Effector memory CD8-positive, alpha-beta T cell (primary cell): ENCODE measurements around the gene DEFB132.

Experiments
- ATAC-seq: fragments of 150-1000 bp; cut with Tn5 transposase; replicated peaks from 2 replicates; pipeline ENCODE4 v1.10.0; 2021; ENCODE audit warnings: mild to moderate bottlenecking, moderate library complexity
- DNase-seq, 3 experiments: peaks; one replicate each; pipeline ENCODE4 v3.0.0; 2021
- H3K27ac Mint-ChIP-seq, 2 donors: one replicate each; pipeline ENCODE4 v1.8.0; 2022; ENCODE audit warnings: mild to moderate bottlenecking in 2 of 2, mixed read lengths in 2 of 2, moderate library complexity in 2 of 2
- H3K27me3 Mint-ChIP-seq, 2 donors: one replicate each; pipeline ENCODE4 v1.8.0; 2022; ENCODE audit warnings: mixed read lengths in 2 of 2
- H3K36me3 Mint-ChIP-seq: one replicate; pipeline ENCODE4 v1.8.0; 2022; ENCODE audit warnings: mild to moderate bottlenecking, moderate library complexity, mixed read lengths; ENCODE audit not compliant: insufficient read depth
- H3K4me1 Mint-ChIP-seq, 2 donors: one replicate each; pipeline ENCODE4 v1.8.0; 2022; ENCODE audit warnings: low read depth in 2 of 2, mixed read lengths in 2 of 2
- H3K4me3 Mint-ChIP-seq, 2 donors: one replicate each; pipeline ENCODE4 v1.8.0; 2022; ENCODE audit warnings: mild to moderate bottlenecking in 2 of 2, mixed read lengths in 2 of 2, moderate library complexity in 2 of 2
- H3K9me3 Mint-ChIP-seq, 2 donors: one replicate each; pipeline ENCODE4 v1.8.0; 2022; ENCODE audit warnings: mixed read lengths in 2 of 2

DEFB132 gene

DNA sequence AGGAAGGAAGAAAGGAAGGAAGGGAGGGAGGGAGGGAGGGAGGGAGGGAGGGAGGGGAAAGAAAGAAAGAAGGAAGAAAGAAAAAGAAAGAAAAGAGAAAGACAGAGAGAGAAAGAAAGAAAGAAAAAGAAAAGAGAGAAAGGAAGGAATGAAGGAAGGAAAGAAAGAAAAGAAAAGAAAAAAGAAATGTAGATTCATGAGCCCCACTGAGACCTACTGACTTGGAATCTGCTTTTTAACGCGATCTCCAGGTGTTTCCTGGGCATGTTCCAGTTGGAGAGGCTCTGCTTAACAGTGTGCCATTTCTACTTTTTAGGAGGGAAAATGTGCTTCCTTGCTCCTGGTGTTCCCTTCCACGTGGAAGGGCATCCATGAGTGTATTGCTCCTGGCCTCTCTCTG lies 16.4 kb downstream of the DEFB132 start:
- Mint-ChIP-seq H3K4me1 (no peaks in the 10 kb centered on the region), H3K36me3 (no peaks in the 10 kb centered on the region), H3K27ac (no peak overlapping the region), H3K27me3 (no peaks in the 10 kb centered on the region), H3K4me3 (no peak overlapping the region), H3K9me3 (peaks cover 0 to 1% of the 10 kb centered on the region in 2 donors)
- ATAC-seq (no peak), DNase-seq (no peak)

DNA sequence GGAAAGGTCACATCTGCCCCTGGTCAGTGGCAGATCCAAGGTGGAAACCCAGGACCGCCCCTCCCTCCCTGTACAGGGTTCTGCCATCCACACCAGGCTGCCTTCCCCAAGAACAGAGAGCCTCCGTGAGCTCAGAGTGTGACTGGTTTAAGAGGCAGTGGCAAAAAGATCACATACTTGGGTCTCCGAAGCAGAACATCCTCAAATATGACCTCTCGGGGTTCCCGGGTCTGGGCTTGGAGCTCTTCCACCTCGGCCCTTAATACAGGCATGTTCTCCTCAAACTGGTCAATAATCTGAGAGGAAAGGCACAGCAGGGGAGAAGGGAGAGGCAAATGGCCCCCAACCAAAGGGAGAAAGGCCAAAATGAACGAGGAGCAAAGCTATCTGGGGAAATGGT lies 18.3 kb downstream of the DEFB132 start:
- H3K36me3 Mint-ChIP-seq, result no peaks in the 10 kb centered on the region
- no peak overlapping the region for H3K4me3 Mint-ChIP-seq
- ATAC-seq, result no peak
- peaks cover 0 to 1% of the 10 kb centered on the region in 2 donors for H3K9me3 Mint-ChIP-seq
- no peak overlapping the region for H3K27ac Mint-ChIP-seq
- no peaks in the 10 kb centered on the region for H3K4me1 Mint-ChIP-seq
- H3K27me3 Mint-ChIP-seq, result no peaks in the 10 kb centered on the region
- DNase-seq, result no peak

DNA sequence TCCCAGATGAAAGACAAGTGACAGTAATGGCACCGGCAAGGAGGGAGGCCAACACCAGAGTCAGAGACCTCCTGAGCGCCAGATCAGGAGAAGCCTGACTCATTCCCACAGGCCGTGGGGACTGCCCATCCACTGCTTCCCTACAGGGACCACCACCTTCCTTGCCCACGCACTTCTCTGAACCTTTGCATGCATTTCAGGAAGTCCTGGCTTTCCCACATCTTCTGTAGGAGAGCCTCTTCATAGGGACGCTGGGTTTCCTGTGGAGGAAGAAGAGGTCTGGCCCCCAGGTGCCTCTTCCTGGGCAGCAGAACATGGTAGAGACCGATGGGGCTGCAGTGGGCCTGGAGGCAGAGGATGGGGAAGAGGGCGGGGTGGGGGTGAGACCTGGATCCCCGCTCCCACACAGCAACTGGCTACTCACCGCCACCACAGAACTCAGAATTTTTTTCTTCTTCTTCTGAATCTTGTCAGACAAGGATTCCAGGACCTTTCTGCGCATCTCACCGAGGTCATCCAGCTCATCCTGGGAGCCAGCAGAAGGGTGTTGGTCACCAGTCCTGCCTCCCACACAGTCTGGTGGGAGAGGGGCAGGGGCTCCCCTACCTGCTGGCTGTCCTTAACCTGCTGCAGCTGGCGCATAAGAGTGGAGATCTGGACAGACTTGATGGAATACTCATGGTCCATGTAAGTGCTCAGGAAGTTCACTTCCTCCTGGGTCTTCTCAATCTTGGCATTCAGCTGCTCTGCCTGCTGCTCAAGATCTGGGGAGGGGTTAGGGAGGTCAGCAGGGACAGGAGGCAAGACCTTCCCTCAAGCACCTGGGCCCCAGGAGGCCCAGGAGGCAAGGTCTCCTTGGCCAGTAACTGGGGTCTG lies 19.3 kb downstream of the DEFB132 start:
- no peaks in the 10 kb centered on the region for H3K4me1 Mint-ChIP-seq
- H3K27me3 Mint-ChIP-seq, result no peaks in the 10 kb centered on the region
- no peak for DNase-seq
- no peak for ATAC-seq
- H3K36me3 Mint-ChIP-seq, result no peaks in the 10 kb centered on the region
- H3K9me3 Mint-ChIP-seq, result peaks cover 0 to 1% of the 10 kb centered on the region in 2 donors
- no peak overlapping the region for H3K27ac Mint-ChIP-seq
- H3K4me3 Mint-ChIP-seq, result no peak overlapping the region

DNA sequence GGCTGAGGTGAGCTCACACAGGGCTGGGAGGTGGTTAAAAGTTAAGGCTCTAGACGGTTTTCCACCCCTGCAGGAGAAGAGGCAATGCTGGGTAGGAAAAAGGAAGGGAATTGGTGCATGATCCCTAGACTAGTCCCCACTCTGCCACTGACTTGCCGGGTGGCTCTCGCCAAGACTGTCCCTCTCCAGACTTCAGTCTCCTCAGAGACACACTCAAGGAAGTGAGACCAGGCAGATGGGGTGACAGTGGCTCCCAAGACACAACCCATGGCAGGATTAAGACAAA lies 19.9 kb downstream of the DEFB132 start:
- H3K4me3 Mint-ChIP-seq, result no peak overlapping the region
- no peaks in the 10 kb centered on the region for H3K4me1 Mint-ChIP-seq
- ATAC-seq (no peak), DNase-seq (no peak)
- H3K27ac Mint-ChIP-seq, result no peak overlapping the region
- H3K27me3 Mint-ChIP-seq, result no peaks in the 10 kb centered on the region
- H3K9me3 Mint-ChIP-seq, result peaks cover 0 to 1% of the 10 kb centered on the region in 2 donors
- H3K36me3 Mint-ChIP-seq, result no peaks in the 10 kb centered on the region

DNA sequence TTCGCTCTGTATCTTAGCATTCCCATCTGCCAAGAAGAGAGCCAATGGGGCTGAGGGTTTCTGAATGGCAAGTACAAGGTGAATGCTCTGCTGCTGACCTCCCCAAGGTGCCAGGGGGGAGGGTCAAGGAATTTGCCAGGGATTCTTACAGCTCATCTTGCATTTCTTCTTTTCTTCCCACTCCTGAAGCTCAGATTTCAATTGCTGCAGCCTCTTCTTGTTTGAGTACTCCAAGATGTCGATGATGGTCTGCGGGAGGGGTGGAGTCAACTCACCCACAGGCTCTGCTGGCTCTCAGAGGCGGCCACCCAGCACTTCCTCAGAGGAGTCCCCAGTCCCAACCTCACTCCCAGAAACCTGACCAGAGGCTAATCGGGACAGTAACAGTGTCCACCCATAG lies 20.7 kb downstream of the DEFB132 start:
- H3K4me3 Mint-ChIP-seq, result no peak overlapping the region
- H3K9me3 Mint-ChIP-seq, result peaks cover 0 to 1% of the 10 kb centered on the region in 2 donors
- DNase-seq (no peak), ATAC-seq (no peak)
- peak overlapping the region in 1 of 2 donors; percentile 38 for H3K27ac Mint-ChIP-seq
- no peaks in the 10 kb centered on the region for H3K4me1 Mint-ChIP-seq
- H3K36me3 Mint-ChIP-seq, result no peaks in the 10 kb centered on the region
- H3K27me3 Mint-ChIP-seq, result no peaks in the 10 kb centered on the region

DNA sequence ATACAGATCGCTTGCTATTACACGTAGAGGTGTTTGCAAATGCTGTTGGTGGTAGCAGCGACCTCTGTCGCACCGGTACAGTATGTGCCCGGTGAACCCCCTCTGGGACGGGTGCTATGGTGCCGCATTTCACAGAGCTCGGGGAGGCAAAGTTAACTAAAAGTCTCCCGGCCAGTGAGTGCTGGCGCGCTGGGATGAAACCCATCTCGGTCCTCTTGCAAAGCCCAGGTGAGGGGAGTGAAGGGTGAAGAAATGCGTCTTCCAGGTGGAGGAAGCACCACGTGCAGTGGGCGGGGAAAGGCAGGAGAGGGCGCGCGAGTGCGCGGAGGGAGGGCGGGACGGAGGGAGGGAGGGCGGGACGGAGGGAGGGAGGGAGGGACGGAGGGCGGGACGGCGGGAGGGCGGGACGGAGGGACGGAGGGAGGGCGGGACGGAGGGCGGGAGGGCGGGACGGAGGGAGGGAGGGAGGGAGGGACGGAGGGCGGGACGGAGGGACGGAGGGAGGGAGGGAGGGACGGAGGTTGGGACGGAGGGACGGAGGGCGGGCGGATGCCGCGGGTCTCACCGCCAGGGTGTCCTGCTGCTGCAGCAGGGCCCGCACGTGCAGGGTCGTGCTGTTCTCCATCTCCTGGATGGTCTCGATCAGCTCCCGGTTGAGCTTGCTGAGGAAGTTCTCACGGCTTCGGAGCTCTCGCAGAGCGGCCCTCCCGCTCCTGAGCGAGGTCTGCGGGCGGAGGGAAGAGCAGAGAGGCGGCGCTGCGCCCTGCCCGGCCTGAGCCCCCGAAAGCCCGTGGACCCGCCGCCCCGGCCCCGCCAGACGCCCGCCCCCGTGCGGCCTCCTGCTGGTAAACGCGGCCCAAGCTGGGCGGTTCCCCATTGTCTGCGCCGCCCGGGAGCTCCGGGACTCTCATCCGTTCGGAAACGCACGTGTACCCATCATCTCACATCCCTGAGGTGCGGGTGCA lies 21.4 kb downstream of the DEFB132 start:
- H3K4me3 Mint-ChIP-seq, result no peak overlapping the region
- DNase-seq (no peak), ATAC-seq (no peak)
- no peaks in the 10 kb centered on the region for H3K36me3 Mint-ChIP-seq
- H3K27me3 Mint-ChIP-seq, result no peaks in the 10 kb centered on the region
- no peaks in the 10 kb centered on the region for H3K4me1 Mint-ChIP-seq
- H3K27ac Mint-ChIP-seq, result peak overlapping the region in 1 of 2 donors; percentile 38
- peaks cover 0 to 1% of the 10 kb centered on the region in 2 donors for H3K9me3 Mint-ChIP-seq

DNA sequence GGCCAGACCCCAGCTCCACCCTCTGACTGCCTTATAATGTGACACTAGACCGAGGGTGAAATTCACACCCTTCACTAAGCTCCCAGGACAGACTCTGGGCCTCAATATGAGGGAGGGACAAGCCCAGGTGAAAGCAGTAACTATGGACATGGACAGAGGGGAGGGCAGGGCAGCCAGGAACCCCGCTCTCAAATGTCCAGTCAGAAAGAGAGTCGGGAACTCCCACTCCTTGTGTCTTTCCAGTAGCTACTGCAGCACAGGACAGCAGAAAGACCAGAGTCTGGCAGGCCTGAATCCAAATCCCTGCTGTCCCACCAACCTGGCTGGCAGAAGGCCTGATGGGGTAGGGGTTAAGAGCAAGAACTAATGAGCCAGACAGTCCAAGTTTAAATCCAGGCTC lies 26.6 kb downstream of the DEFB132 start:
- H3K9me3 Mint-ChIP-seq, result no peaks in the 10 kb centered on the region
- H3K4me1 Mint-ChIP-seq, result peaks cover 0 to 3% of the 10 kb centered on the region in 2 donors
- DNase-seq, result no peak
- ATAC-seq, result no peak
- H3K36me3 Mint-ChIP-seq, result no peaks in the 10 kb centered on the region
- no peak overlapping the region for H3K4me3 Mint-ChIP-seq
- H3K27me3 Mint-ChIP-seq, result no peaks in the 10 kb centered on the region
- H3K27ac Mint-ChIP-seq, result no peak overlapping the region

DNA sequence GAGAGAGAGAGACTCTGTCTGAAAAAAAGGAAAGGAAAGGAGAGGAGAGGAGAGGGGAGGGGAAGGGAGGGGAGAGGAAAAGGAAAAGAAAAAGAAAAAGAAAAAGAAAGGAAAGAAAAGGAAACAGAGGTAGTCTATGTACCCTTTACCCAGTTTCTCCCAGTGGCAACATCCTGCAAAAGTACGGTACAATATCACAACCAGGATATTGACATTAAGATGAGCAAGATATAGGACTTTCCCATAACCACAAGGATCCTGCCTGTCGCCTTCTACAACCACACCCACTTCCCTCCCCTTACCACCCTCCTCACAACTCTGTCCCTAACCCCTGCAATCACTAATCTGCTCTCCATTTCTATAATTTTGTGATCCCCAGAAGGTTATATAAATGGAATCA lies 29.0 kb downstream of the DEFB132 start:
- H3K27me3 Mint-ChIP-seq, result no peaks in the 10 kb centered on the region
- DNase-seq (no peak), ATAC-seq (no peak)
- no peaks in the 10 kb centered on the region for H3K36me3 Mint-ChIP-seq
- no peaks in the 10 kb centered on the region for H3K9me3 Mint-ChIP-seq
- H3K4me1 Mint-ChIP-seq, result peaks cover 0 to 13% of the 10 kb centered on the region in 2 donors
- H3K27ac Mint-ChIP-seq, result no peak overlapping the region
- H3K4me3 Mint-ChIP-seq, result no peak overlapping the region

DNA sequence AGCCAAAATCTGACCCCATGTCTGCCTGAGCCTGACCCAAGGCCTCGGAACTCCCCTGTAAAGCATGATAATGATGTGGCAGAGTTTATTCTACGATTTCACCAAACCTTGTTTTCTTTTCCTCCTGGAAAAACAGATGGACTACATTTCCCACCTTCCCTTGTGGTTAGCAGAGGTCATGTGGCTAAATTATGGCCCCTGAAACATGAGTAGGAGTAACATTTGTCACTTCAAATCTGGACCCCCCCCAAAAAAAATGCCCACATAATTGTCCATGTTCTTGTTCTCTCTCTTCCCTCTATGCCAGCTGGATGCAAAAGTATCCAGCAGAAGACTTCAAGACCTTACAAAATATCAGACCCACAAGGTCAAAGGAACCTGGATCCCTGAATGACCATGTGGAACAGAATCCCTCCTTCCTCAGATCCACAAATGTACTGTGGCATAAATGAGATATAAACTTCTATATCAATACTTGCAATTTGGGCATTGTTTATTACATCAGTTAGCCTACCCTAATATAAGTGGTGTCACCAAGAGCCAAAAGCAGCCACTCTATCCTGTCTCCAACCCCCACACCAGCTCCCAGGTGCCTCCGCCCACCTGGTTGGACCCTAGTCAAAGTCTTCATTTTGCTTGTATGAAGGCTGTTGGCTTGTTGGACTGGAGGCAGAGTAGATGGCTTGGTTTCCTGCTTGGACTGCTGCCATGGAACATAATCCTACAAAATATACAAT lies 31.6 kb downstream of the DEFB132 start:
- no peaks in the 10 kb centered on the region for H3K9me3 Mint-ChIP-seq
- no peak for DNase-seq
- peaks cover 0 to 13% of the 10 kb centered on the region in 2 donors for H3K4me1 Mint-ChIP-seq
- no peaks in the 10 kb centered on the region for H3K27me3 Mint-ChIP-seq
- H3K4me3 Mint-ChIP-seq, result no peak overlapping the region
- H3K36me3 Mint-ChIP-seq, result no peaks in the 10 kb centered on the region
- ATAC-seq, result no peak
- no peak overlapping the region for H3K27ac Mint-ChIP-seq

DNA sequence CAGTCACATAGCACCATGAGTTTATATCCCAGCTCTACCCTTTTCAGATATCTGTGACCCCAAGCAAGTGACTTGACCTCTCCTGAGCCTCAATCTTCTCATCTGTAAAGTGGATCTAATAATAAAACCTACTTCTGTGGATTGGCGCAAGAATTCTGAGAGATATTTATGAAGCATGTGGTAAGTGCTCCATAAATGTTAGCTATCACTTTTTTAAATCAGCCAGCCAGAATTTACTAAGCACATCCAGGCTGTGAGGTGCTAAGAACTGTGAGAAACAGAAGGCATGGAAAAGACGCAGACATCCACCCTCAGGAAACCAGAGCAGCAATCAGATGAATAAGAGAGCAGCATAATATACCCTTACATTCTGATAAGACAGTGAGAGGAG lies 32.2 kb downstream of the DEFB132 start:
- DNase-seq, result no peak
- ATAC-seq, result peak; percentile 5
- Mint-ChIP-seq H3K27ac (no peak overlapping the region), H3K36me3 (no peaks in the 10 kb centered on the region), H3K4me3 (no peak overlapping the region), H3K27me3 (no peaks in the 10 kb centered on the region), H3K4me1 (peaks cover 0 to 13% of the 10 kb centered on the region in 2 donors), H3K9me3 (no peaks in the 10 kb centered on the region)

DNA sequence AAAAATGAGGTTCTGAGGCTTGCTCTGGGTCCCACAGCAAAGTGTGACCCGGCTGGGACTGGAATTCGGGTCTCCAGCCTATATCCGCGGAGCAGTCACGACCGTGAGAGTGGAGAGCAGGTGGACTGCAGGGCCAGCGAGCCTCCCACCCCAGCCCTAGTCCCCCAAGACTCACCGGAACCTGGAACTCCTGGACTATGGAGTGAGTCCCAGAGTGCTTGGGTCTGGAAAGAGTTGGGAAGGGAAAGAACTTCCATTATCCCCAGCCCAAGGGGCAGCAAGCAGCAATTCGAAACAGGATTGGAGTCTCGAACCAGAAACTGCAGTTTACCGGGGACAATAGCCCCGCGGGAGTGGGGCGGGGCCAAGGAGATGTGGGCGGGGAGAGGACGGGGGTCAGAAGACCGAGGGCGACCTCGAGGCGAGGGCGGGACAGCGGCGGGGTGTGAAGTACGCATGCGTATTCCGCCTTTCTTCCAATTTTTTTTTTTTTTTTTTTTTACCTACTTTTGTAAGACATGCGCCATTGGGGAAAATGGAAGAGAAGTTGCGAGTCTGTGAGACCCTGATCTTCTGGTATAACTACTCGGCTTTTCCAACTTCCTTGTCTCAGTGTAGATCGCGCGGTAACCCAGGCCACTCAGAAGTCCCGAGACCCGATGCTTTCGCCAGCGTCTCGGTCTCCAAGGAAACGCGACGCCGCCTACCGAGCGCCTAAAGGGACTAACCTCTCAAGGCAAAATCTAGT lies 32.7 kb downstream of the DEFB132 start, which contains the start of gene C20orf96:
Gene C20orf96 (minus strand): TSS at position 667 of the 748 bp plus-strand sequence. CDS start 140 bp downstream, at position 527.
- ATAC-seq, result peak; percentile 93
- Mint-ChIP-seq H3K4me1 (peaks cover 0 to 13% of the 10 kb centered on the region in 2 donors), H3K4me3 (no peak within 1 kb of the TSS), H3K27ac (no peak within 1 kb of the TSS), H3K36me3 (no peaks in the 10 kb centered on the region), H3K9me3 (no peaks in the 10 kb centered on the region), H3K27me3 (no peaks in the 10 kb centered on the region)
- DNase-seq, result peak; percentile 69 to 78 (median 76)

DNA sequence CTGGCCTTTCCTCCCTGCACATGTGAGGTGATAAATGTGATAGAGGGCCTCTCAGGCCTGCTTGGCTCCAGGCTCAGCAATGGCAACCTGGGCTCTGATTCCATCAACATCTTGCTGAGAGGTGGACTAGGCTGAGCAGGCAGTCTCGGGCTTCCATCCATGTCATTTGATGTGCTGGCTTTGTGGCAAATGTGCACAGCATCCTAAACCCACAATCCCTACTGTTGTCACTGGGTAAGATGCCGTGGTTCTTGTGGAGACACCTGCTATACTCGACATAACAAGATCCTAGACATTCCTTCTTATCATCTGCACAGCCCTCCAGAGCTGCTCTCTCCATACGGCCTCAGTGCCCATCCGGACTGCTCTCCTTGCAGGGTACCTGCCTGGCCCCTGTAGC lies 37.1 kb downstream of the DEFB132 start:
- H3K9me3 Mint-ChIP-seq, result no peaks in the 10 kb centered on the region
- H3K27ac Mint-ChIP-seq, result no peak overlapping the region
- H3K4me1 Mint-ChIP-seq, result peaks cover 24 to 29% of the 10 kb centered on the region in 2 donors
- DNase-seq (no peak), ATAC-seq (no peak)
- H3K27me3 Mint-ChIP-seq, result no peaks in the 10 kb centered on the region
- peaks cover 19% of the 10 kb centered on the region for H3K36me3 Mint-ChIP-seq
- H3K4me3 Mint-ChIP-seq, result no peak overlapping the region
